Measurements from ENCODE around the gene CSTPP1. TPM values are rescaled to one million over a fixed set of nuclear protein-coding genes. Genes with fewer than 3 reads are reported as not detected.

The CSTPP1 gene
- total and polyA plus RNA-seq, 2 donors (not counting 1 experiment from before 2014, with no cell fraction given): 15.5 to 34.1 TPM

- Histone ChIP-seq H3K79me2 (ENCODE audit: control insufficient read depth, insufficient read depth, low read length) (no peaks in the 10 kb centered on the region), H3K9ac (ENCODE audit: insufficient read depth, low read length) (no peak overlapping the region), H3K4me3 (replicated peaks in 1 of 4; ENCODE audit: control extremely low read depth in 1 of 4, insufficient read depth in 1 of 4, low read depth in 3 of 4, low read length in 4 of 4) (no peak overlapping the region), H2AFZ (ENCODE audit: low read length) (no peak overlapping the region), H3K27ac (ENCODE audit: insufficient read depth, low read length) (no peak overlapping the region), H3K4me2 (ENCODE audit: extremely low read depth, insufficient read depth, low read length) (no peak overlapping the region), H4K20me1 (ENCODE audit: control insufficient read depth, extremely low read depth, insufficient read depth, low read length) (no peaks in the 10 kb centered on the region), H3K36me3 (ENCODE audit: control insufficient read depth, insufficient read depth, low read length) (peaks cover 1% of the 10 kb centered on the region), H3K9me3 (ENCODE audit: control insufficient read depth, insufficient read depth, low read depth, low read length) (no peaks in the 10 kb centered on the region), H3K4me1 (ENCODE audit: control insufficient read depth, extremely low read depth, insufficient read depth, low read length) (no peaks in the 10 kb centered on the region), H3K27me3 (ENCODE audit: control insufficient read depth, insufficient read depth, low read length) (no peaks in the 10 kb centered on the region)
- no peak for DNase-seq (ENCODE audit: low read depth in 2 of 2)
- no peak for TF ChIP-seq CTCF (conservative IDR thresholded peaks at IDR 0.05 in 1 of 2, IDR thresholded peaks at IDR 0.05 in 1 of 2; ENCODE audit: low read depth in 1 of 2, low read length in 2 of 2)
- no peak for TF ChIP-seq EZH2 (IDR thresholded peaks at IDR 0.05; ENCODE audit: low read length, missing control alignments)
Measured at GRCh38 chr11:46952553-46952952, 16.0 kb downstream of the CSTPP1 start.

GRCh38 chr11:46953093-46953492 is 16.5 kb downstream of the CSTPP1 start:
- Histone ChIP-seq H3K9ac (ENCODE audit: insufficient read depth, low read length) (no peak overlapping the region), H3K79me2 (ENCODE audit: control insufficient read depth, insufficient read depth, low read length) (no peaks in the 10 kb centered on the region), H2AFZ (ENCODE audit: low read length) (no peak overlapping the region), H3K27ac (ENCODE audit: insufficient read depth, low read length) (no peak overlapping the region), H3K9me3 (ENCODE audit: control insufficient read depth, insufficient read depth, low read depth, low read length) (no peaks in the 10 kb centered on the region), H3K4me1 (ENCODE audit: control insufficient read depth, extremely low read depth, insufficient read depth, low read length) (no peaks in the 10 kb centered on the region), H3K36me3 (ENCODE audit: control insufficient read depth, insufficient read depth, low read length) (peaks cover 1% of the 10 kb centered on the region), H4K20me1 (ENCODE audit: control insufficient read depth, extremely low read depth, insufficient read depth, low read length) (no peaks in the 10 kb centered on the region), H3K4me3 (replicated peaks in 1 of 4; ENCODE audit: control extremely low read depth in 1 of 4, insufficient read depth in 1 of 4, low read depth in 3 of 4, low read length in 4 of 4) (no peak overlapping the region), H3K27me3 (ENCODE audit: control insufficient read depth, insufficient read depth, low read length) (no peaks in the 10 kb centered on the region), H3K4me2 (ENCODE audit: extremely low read depth, insufficient read depth, low read length) (no peak overlapping the region)
- DNase-seq (ENCODE audit: low read depth in 2 of 2): no peak
- no peak for TF ChIP-seq EZH2 (IDR thresholded peaks at IDR 0.05; ENCODE audit: low read length, missing control alignments)
- no peak for TF ChIP-seq CTCF (conservative IDR thresholded peaks at IDR 0.05 in 1 of 2, IDR thresholded peaks at IDR 0.05 in 1 of 2; ENCODE audit: low read depth in 1 of 2, low read length in 2 of 2)

- H3K4me2 ChIP-seq (ENCODE audit: extremely low read depth, insufficient read depth, low read length): no peak overlapping the region
- H3K4me1 ChIP-seq (ENCODE audit: control insufficient read depth, extremely low read depth, insufficient read depth, low read length): no peaks in the 10 kb centered on the region
- no peaks in the 10 kb centered on the region for H4K20me1 ChIP-seq (ENCODE audit: control insufficient read depth, extremely low read depth, insufficient read depth, low read length)
- no peaks in the 10 kb centered on the region for H3K36me3 ChIP-seq (ENCODE audit: control insufficient read depth, insufficient read depth, low read length)
- H3K4me3 ChIP-seq (replicated peaks in 1 of 4; ENCODE audit: control extremely low read depth in 1 of 4, insufficient read depth in 1 of 4, low read depth in 3 of 4, low read length in 4 of 4): no peak overlapping the region
- no peak overlapping the region for H3K9ac ChIP-seq (ENCODE audit: insufficient read depth, low read length)
- no peak overlapping the region for H2AFZ ChIP-seq (ENCODE audit: low read length)
- no peaks in the 10 kb centered on the region for H3K9me3 ChIP-seq (ENCODE audit: control insufficient read depth, insufficient read depth, low read depth, low read length)
- DNase-seq (ENCODE audit: low read depth in 2 of 2): no peak
- no peaks in the 10 kb centered on the region for H3K79me2 ChIP-seq (ENCODE audit: control insufficient read depth, insufficient read depth, low read length)
- H3K27me3 ChIP-seq (ENCODE audit: control insufficient read depth, insufficient read depth, low read length): no peaks in the 10 kb centered on the region
- TF ChIP-seq CTCF (conservative IDR thresholded peaks at IDR 0.05 in 1 of 2, IDR thresholded peaks at IDR 0.05 in 1 of 2; ENCODE audit: low read depth in 1 of 2, low read length in 2 of 2): no peak
- no peak for TF ChIP-seq EZH2 (IDR thresholded peaks at IDR 0.05; ENCODE audit: low read length, missing control alignments)
- no peak overlapping the region for H3K27ac ChIP-seq (ENCODE audit: insufficient read depth, low read length)
Measured at GRCh38 chr11:46958777-46959176, 22.2 kb downstream of the CSTPP1 start.
